Natural killer cell treated with Interleukin-12 subunit alpha and Interleukin-12 subunit beta and Interleukin-15 and Interleukin-18, amount 100 ng/mL, for 72 hours (primary cell): ENCODE measurements around the gene MUC6. TPM values are rescaled to one million over a fixed set of nuclear protein-coding genes. Genes with fewer than 3 reads are reported as not detected.

Experiments
- ATAC-seq, 2 donors: fragments of 150-1000 bp; cut with Tn5 transposase in 1 of 2; sonication (Bioruptor Pico), chemical (Tn5 transposase) in 1 of 2; 2 replicates each; pipeline ENCODE4 v1.10.0; 2021
- DNase-seq: peaks from one replicate; pipeline ENCODE4 v3.0.0; 2022; ENCODE audit warnings: low spot score
- H3K27ac Mint-ChIP-seq, 2 donors: 1 replicate in 1 of 2; 2 replicates in 1 of 2; pipeline ENCODE4 v1.8.0; 2022; ENCODE audit warnings: mixed read lengths in 2 of 2, mild to moderate bottlenecking in 1 of 2, moderate library complexity in 1 of 2
- H3K27me3 Mint-ChIP-seq, 2 donors: 1 replicate in 1 of 2; 2 replicates in 1 of 2; pipeline ENCODE4 v1.8.0; 2022; ENCODE audit warnings: mixed read lengths in 2 of 2
- H3K36me3 Mint-ChIP-seq: one replicate; pipeline ENCODE4 v1.8.0; 2022; ENCODE audit warnings: mixed read lengths
- H3K4me1 Mint-ChIP-seq, 2 donors: 1 replicate in 1 of 2; 2 replicates in 1 of 2; pipeline ENCODE4 v1.8.0; 2022; ENCODE audit warnings: low read depth in 2 of 2, mixed read lengths in 2 of 2, mild to moderate bottlenecking in 1 of 2
- H3K4me3 Mint-ChIP-seq: one replicate; pipeline ENCODE4 v1.8.0; 2022; ENCODE audit warnings: mixed read lengths
- H3K9me3 Mint-ChIP-seq: 2 replicates; pipeline ENCODE4 v1.8.0; 2022; ENCODE audit warnings: mixed read lengths
- total RNA-seq, 2 donors: library from RNA; stranded (reverse); gene quantifications; one replicate each; pipeline ENCODE4 v1.2.3, GENCODE V29; 2022

MUC6 gene
- total RNA-seq, 2 donors from 2014 or later, result not detected

DNA sequence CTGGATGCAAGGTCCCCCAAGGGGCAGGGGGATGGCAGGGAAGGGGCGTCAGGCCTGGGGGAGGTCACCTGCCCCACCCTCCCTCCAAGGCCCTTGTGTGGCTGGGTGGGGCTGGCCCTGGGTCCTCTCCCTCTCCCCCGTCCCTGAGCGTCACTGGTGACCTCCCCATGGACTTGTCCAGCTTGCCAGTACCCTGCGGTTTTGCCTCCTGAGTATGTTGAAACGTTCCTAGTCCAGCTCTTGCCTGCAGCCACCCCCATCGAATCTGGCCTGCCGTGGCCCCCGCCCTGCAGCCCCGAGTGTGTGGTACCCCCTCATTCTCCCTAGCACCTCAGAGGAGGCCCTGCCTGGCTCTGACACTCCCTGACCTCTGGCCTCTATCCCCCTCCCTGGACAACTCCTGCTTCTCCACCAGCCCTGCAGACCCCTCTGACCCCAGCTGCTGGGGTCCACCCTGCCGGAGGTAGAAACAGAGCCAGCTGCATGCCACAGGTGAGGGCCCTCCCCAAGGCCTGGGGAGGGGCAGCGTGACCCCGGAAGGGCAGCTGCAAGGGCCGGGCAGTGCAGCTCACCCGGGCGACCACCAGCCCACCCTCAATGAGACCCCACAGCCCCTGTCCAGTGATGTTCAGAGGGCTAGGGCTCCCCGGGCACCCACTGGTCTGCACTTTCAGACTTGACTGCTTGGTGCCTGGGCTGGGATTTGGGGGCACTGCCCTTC lies 4.1 kb upstream of the MUC6 start:
- Mint-ChIP-seq H3K27ac (no peak overlapping the region), H3K9me3 (no peaks in the 10 kb centered on the region), H3K36me3 (no peaks in the 10 kb centered on the region), H3K27me3 (peaks cover 0 to 5% of the 10 kb centered on the region in 2 donors), H3K4me1 (no peaks in the 10 kb centered on the region), H3K4me3 (no peak overlapping the region)
- no peak for DNase-seq
- no peak for ATAC-seq

DNA sequence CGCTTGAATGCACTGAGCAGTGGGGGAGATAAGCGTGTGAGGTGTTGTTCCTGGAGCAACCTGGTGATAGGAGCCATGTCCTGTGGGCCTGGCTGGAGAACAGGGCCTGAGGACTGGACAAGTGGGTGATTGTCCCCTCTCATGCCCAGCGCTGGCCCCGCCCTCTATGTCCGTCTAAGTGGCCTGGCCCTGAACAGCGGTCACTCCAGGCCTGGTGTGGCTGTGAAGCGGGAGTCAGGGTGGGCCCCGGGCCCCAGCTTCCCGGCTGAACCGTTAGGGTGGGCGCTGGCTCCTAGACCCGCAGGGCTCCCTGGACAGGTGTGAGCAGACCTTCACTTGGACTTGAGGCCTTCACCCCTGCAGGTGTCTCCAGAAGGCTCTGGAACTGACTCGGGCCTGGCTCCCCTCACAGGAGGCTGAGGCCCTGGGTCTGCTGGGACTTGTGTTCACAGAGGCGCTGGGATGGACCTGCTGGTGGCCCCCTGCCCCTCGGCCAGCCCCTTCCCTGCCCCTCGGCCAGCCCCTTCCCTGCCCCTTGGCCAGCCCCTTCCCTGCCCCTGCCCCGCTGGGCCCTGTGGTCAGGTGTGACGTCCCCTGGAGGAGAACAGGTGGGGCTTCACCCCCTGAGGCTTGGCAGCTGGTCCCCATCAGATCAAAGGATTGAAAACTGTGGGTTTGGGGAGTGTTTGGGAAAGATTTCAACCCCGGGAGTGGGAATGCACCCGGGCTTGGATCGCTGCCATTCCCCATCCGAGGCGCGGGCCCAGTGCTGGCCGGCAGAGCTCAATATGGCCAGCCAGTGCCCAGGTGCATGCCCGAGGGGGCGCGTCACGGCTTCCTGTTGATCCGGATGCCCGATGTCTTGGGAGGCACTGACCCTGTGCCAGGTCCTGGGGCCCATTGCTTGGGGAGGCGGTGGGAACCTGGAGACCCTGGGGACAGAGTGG lies 3.2 kb upstream of the MUC6 start:
- no peak overlapping the region for H3K27ac Mint-ChIP-seq

DNA sequence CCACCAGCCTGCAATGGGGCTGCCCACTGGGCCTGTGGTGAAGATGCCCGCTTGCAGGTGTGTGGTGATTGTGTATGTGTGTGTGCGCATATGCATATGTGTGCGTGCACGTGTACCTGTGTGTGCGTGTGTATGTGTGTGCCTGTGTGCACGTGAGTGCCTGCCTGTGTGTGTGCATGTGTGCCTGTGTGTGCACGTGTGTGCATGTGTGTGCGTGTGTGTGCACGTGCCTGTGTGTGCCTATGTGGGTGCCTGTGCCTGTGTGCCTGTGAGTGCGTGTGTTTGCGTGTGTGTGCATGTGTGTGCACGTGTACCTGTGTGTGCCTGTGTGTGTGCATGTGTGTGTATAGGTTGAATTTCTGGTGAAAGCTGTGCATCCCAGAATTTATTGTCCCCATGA lies 2.4 kb upstream of the MUC6 start:
- Mint-ChIP-seq H3K36me3 (no peaks in the 10 kb centered on the region), H3K4me3 (no peak overlapping the region), H3K27ac (no peak overlapping the region), H3K9me3 (no peaks in the 10 kb centered on the region), H3K27me3 (peaks cover 0 to under 1% of the 10 kb centered on the region in 2 donors), H3K4me1 (no peaks in the 10 kb centered on the region)
- no peak for DNase-seq
- ATAC-seq, result no peak

More for the DNA sequence above, 3.2 kb upstream of the MUC6 start:
- Mint-ChIP-seq H3K4me1 (no peaks in the 10 kb centered on the region), H3K4me3 (no peak overlapping the region), H3K36me3 (no peaks in the 10 kb centered on the region), H3K27me3 (peaks cover 0 to 2% of the 10 kb centered on the region in 2 donors), H3K9me3 (no peaks in the 10 kb centered on the region)
- DNase-seq (no peak), ATAC-seq (no peak)

DNA sequence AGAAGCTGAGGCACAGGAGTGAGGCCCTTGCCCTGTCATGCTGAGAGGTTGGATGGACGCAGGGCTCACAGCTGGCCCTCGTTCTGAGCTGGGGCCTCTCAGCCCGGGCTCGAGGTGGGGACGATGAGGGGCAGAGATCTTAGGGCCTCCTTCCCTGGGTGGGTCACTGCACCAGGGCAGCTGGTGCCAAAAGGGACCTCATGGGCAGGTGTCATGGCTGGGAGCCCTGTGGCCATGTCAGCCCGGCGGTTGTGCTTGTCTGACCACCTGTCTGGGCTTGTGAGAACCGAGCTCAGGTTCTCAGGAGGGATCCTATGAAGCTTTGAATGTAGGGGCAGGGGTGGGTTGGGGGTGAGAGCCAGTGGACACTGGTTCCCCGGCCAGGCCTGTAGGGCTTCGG lies 1.8 kb upstream of the MUC6 start:
- Mint-ChIP-seq H3K36me3 (no peaks in the 10 kb centered on the region), H3K4me1 (no peaks in the 10 kb centered on the region), H3K4me3 (no peak overlapping the region), H3K27me3 (no peaks in the 10 kb centered on the region), H3K9me3 (no peaks in the 10 kb centered on the region), H3K27ac (no peak overlapping the region)
- no peak for ATAC-seq
- DNase-seq, result no peak

DNA sequence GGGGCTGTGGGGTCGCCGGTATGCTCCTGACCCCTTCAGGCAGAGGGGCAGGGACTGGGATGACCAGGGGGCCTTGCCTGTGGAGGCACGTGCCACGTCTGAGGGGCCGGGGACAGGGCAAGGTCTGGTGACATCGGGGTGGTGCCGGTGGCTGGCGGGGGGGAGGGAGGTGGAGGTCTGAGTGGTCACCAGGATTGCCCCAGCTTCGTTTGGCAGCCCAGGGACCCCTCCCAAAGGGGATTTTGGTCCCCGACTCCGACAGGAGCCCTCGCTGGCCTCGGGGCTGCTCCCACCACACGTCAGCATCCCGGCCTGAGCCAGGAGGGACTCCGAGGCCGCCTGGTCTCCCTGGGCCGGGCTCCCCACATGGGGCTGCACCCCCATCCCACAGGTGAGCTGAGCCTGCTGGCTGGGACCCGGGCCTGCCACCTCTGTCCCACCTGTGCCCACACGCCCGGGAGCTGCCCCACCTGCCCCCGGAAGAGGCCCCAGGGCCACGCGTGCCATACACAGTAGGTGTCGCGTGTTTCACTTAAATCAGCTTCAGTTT lies 1.1 kb upstream of the MUC6 start:
- Mint-ChIP-seq H3K36me3 (no peaks in the 10 kb centered on the region), H3K9me3 (peaks cover under 1% of the 10 kb centered on the region), H3K27me3 (no peaks in the 10 kb centered on the region), H3K4me3 (no peak overlapping the region), H3K27ac (no peak overlapping the region), H3K4me1 (no peaks in the 10 kb centered on the region)
- DNase-seq (no peak), ATAC-seq (no peak)

DNA sequence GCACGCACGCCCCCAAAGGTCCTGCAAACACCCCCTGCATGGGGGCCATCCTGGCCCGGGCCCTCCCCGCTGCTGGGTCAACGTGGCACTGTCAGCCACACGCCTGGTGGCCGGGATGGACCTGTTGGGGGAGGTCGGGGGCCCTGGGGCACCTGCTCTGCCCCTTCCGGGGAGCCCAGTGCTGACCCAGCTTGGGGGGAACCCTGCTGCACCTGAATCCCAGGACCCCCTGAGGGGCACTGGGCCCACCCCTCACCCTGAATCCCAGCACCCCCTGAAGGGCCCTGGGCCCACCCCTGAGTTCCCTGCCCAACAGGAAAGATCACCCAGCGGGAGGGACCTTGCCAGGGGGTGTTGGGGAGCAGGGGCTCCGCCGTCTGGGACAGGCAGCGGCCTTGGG lies 413 bp upstream of the MUC6 start:
- DNase-seq (no peak), ATAC-seq (no peak)
- no peak overlapping the region for H3K4me3 Mint-ChIP-seq
- H3K4me1 Mint-ChIP-seq, result peaks cover 0 to 5% of the 10 kb centered on the region in 2 donors
- no peaks in the 10 kb centered on the region for H3K27me3 Mint-ChIP-seq
- H3K27ac Mint-ChIP-seq, result no peak overlapping the region
- peaks cover 6% of the 10 kb centered on the region for H3K9me3 Mint-ChIP-seq
- H3K36me3 Mint-ChIP-seq, result no peaks in the 10 kb centered on the region

DNA sequence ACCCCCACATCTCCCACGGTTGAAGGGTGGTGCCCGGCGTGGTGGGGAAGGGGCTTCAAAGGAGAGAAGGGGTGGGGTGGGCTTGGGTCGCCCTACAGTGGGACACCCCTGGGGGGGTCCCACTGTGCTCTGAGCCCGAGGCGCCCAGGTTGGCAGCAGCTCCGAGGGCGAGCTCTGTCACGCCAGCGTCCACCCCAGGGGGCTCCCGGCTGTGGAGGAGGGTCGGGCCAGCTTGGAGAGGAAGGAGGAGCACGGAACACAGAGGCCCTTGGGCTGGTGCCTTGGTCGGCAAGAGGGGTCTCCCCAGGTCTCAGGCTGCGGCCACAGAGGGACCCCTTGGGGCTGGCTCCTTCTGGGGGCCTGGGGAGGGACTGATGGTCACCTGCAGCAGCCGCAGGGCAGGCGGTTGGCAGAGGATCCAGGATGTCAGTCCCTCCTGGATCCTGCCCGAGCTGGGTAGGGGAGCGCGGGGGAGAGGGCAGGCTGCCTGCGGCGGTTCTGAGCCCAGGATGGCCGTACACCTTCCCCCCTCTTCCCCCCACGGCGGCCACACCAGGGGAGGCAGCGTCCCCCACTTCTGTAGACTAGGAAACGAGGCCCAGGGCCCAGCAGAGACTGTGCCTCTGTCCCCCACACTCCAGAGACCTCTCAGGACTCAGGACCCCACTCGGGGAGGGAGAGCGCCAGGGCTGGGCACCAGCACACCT lies 788 bp downstream of the MUC6 start:
- Mint-ChIP-seq H3K4me3 (no peak overlapping the region), H3K4me1 (peaks cover 0 to 5% of the 10 kb centered on the region in 2 donors), H3K27ac (no peak overlapping the region), H3K27me3 (no peaks in the 10 kb centered on the region), H3K36me3 (no peaks in the 10 kb centered on the region), H3K9me3 (peaks cover 6% of the 10 kb centered on the region)
- DNase-seq (no peak), ATAC-seq (no peak)

DNA sequence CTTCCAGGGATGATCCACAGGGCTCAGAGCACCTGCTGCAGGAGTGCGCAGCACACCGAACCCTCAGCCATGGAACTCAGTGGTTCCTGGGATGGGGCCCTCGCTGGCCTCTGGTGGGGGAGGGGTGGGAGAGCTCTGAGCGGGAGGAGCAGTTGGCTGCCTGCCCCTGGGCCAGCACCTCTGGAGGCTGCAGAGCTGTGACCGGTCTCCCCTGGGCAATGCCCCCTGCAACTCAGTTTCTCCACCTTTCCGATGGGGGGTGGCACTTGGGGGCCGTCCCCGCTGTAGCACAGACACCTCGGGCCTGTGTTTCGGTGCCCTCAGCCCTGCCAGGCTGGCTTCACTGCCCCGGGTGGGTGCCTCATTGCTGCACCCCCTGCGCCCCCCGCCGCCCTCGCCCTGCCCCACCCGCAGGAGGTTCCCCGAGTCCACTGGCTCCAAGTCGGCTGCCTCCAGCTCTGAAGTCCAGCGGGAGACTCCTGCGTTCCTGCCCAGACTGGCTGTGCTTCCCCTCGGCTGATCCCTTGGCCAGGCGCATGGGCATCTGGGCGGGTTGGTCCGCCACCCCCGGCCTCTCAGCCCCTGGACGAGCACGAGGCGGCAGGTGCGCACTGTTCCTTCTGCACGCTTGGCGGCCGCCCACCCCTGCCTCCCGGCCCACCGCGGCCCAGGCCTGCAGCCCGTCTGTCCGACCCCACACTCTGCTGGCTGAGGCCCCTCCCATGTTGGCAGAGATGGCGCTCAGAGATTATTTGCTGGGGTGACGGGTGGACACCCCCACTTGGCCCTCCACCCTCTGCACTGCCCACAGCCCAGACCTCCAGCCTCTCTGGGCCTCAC lies 1.8 kb downstream of the MUC6 start:
- no peaks in the 10 kb centered on the region for H3K36me3 Mint-ChIP-seq
- no peaks in the 10 kb centered on the region for H3K27me3 Mint-ChIP-seq
- H3K4me1 Mint-ChIP-seq, result peaks cover 0 to 5% of the 10 kb centered on the region in 2 donors
- H3K9me3 Mint-ChIP-seq, result peaks cover 6% of the 10 kb centered on the region
- H3K4me3 Mint-ChIP-seq, result no peak overlapping the region
- no peak overlapping the region for H3K27ac Mint-ChIP-seq
- DNase-seq, result no peak
- ATAC-seq, result no peak

DNA sequence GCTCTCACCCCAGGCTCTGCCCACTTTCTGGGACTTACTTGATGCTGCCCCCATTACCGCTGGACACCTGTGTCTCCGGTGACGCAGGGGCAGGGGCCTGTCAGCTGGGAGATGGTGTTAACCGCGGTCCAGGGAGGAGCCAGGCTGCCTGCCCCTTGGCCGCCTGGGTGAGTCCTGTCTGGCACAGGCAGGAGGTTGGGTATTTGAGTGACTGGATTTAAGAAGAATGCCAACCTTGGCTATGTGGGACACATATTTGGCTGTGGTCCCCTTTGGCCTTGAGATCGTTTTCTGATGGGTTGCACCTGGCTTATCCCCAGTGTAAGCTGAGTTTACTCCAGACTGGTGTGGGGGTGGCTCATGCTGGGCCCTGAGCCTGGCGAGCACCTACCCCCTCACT lies 2.5 kb downstream of the MUC6 start:
- Mint-ChIP-seq H3K4me1 (peaks cover 0 to 5% of the 10 kb centered on the region in 2 donors), H3K27ac (no peak overlapping the region), H3K4me3 (no peak overlapping the region), H3K9me3 (peaks cover 6% of the 10 kb centered on the region), H3K36me3 (no peaks in the 10 kb centered on the region), H3K27me3 (no peaks in the 10 kb centered on the region)
- DNase-seq, result no peak
- ATAC-seq, result no peak

DNA sequence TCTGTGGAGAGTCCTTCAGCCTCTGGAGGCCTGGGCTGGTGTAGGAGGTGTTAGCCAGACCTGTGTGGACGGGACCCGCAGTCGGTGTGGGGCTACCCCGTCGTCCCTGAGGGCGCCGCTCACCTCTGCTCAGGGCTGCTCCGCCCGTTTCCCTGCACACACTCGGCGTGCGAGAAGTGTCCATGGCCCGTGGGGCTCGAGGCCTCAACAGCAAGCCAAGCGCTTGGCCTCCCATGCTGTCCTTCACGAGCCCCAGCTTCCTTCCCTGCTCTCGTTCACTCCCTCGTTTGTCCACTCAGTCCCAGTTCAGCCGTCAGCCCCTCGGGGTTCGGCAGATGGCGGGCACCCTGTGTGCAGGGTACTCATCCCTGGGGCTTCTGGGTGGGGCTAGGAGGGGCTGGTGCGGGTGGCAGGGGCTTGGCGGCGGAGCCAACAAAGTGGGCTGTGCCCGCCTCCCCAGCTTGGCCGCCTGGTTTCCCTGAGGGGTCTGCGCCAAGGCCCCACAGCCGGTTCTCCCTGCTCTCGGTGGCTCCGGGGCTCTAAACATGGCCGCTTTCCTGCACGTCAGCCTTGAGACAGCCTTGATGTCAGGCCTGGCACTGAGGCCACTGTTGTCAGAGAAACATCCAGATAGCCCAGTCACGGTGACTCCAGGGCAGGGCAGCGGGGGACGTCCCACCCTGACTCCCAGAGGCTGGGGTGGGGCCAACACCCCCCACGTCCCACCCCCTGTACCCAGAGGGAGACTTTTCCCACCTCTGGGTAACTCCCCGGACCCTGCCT lies 3.3 kb downstream of the MUC6 start:
- Mint-ChIP-seq H3K36me3 (no peaks in the 10 kb centered on the region), H3K27me3 (no peaks in the 10 kb centered on the region), H3K9me3 (peaks cover 6% of the 10 kb centered on the region), H3K4me1 (peaks cover 0 to 5% of the 10 kb centered on the region in 2 donors), H3K27ac (no peak overlapping the region), H3K4me3 (no peak overlapping the region)
- DNase-seq, result no peak
- ATAC-seq, result no peak

DNA sequence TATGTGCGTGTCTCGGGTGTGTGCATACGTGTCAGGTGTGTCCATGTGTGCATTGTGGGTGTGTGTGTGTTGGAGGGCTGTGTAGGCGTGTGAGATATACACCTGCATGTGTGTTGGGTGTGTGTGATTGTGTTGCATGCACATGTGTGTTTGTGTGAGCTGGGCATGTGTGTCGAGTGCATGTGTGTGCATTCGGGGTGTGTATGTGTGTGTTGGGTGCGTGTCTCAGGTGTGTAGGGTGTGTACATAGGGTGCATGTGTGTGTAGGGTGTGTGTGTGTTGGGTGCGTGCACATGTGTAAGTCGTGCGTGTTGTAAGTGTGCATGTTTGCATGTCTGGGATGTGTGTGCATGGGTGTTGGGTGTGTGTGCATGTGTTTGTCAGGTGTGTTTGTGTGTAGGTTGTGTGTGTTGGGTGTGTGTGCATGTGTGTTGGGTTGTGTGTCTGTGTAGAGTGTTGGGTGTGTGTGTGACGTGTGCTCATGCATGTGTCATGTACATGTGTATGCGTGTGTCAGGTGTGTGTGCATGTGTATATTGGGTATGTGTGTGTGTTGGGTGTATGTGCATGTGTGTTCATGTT lies 4.1 kb downstream of the MUC6 start:
- H3K27ac Mint-ChIP-seq, result no peak overlapping the region
- no peaks in the 10 kb centered on the region for H3K27me3 Mint-ChIP-seq
- DNase-seq, result no peak
- H3K9me3 Mint-ChIP-seq, result peaks cover 6% of the 10 kb centered on the region
- H3K4me1 Mint-ChIP-seq, result peaks cover 0 to 5% of the 10 kb centered on the region in 2 donors
- no peak for ATAC-seq
- no peaks in the 10 kb centered on the region for H3K36me3 Mint-ChIP-seq
- H3K4me3 Mint-ChIP-seq, result no peak overlapping the region
